Mucosa of gallbladder (tissue), 1 donor: ENCODE measurements around the gene ATP4B. TPM values are rescaled to one million over a fixed set of nuclear protein-coding genes. Genes with fewer than 3 reads are reported as not detected.

ENCODE experiments used
- DNase-seq: peaks from one replicate; pipeline ENCODE4 v3.0.0-alpha.2; 2020; ENCODE audit warnings: low spot score
- total RNA-seq: library from RNA; stranded (reverse); gene quantifications from one replicate; pipeline ENCODE4 v1.2.1, GENCODE V29; 2021
- donor health status: DM: no; HTN: no; CAD: no.

ATP4B gene
- not detected for total RNA-seq

- DNase-seq: no peak
Observed at GRCh38 chr13:113657851-113658741, at the start of gene ATP4B. Gene ATP4B (minus strand): TSS chr13:113658198. CDS start chr13:113658144, 54 bp downstream.

- no peak for DNase-seq
Observed at GRCh38 chr13:113672002-113672651, 14.1 kb upstream of the ATP4B start.

- no peak for DNase-seq
Observed at GRCh38 chr13:113671066-113672001, 13.3 kb upstream of the ATP4B start.

- DNase-seq: no peak
Observed at GRCh38 chr13:113670541-113670940, 12.5 kb upstream of the ATP4B start.

- DNase-seq: no peak
Observed at GRCh38 chr13:113669755-113670341, 11.8 kb upstream of the ATP4B start.

- no peak for DNase-seq
Observed at GRCh38 chr13:113669231-113669754, 11.3 kb upstream of the ATP4B start.

- no peak for DNase-seq
Observed at GRCh38 chr13:113668491-113668971, 10.5 kb upstream of the ATP4B start.

GRCh38 chr13:113667771-113668490 lies 9.9 kb upstream of the ATP4B start:
- DNase-seq: no peak

- DNase-seq: no peak
Observed at GRCh38 chr13:113666951-113667701, 9.1 kb upstream of the ATP4B start, which contains the start of gene GRK1. Gene GRK1 (plus strand): TSS chr13:113667219. CDS start chr13:113667387, 168 bp downstream.

GRCh38 chr13:113666329-113666670 lies 8.3 kb upstream of the ATP4B start:
- DNase-seq: no peak

GRCh38 chr13:113665597-113666328 lies 7.8 kb upstream of the ATP4B start:
- DNase-seq: no peak

- no peak for DNase-seq
Observed at GRCh38 chr13:113664751-113665596, 7.0 kb upstream of the ATP4B start.

- no peak for DNase-seq
Observed at GRCh38 chr13:113663934-113664333, 5.9 kb upstream of the ATP4B start.

- DNase-seq: no peak
Observed at GRCh38 chr13:113661509-113661908, 3.5 kb upstream of the ATP4B start.

GRCh38 chr13:113660066-113660465 lies 2.1 kb upstream of the ATP4B start:
- DNase-seq: no peak

- no peak for DNase-seq
Observed at GRCh38 chr13:113659337-113659736, 1.3 kb upstream of the ATP4B start.

GRCh38 chr13:113658836-113659235 lies 838 bp upstream of the ATP4B start:
- DNase-seq: no peak
